ENCODE results near the gene SMAGP.

DNA sequence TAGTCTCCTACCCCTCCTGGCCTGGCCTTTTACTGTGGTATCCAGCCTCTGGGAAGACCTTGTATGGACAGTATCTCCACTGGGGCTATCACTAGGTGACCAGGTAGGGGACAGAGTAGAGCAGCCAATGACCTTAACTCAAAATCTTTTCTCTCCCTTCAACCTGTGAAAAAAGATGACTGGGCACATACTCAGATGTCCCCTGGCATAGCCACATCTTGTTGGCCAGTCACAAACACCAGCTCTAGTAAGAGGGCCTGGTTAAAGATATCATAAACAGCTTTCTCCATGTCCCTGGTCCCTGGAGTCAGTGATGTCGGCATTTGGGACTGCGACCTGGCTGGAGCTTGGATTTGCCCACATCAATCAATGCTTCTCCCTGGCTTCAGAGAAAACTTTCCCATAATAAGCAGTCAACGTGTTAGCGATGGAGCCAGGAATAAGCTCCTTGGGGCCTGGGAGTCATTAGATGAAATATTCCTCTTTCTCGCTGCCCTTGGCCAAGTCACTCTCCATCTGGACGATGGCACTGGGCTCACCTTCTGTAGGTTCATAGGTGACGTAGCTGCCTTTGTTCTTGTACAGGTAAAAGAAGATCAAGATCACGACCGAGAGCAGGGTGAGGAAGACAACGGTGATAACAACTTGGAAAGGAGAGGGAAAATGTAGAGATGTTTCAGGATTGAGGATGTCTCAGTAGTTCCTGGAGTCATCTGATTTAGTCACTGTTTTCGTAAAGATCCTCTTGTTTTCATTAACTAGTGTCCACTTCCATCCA, 24.6 kb downstream of the SMAGP start:
- no peak for TF ChIP-seq SUZ12 (IDR thresholded peaks at IDR 0.05; ENCODE audit: extremely low read depth, insufficient read depth, insufficient read length)
- TF ChIP-seq ZNF274 (IDR thresholded peaks at IDR 0.05; ENCODE audit: low read depth, low read length), result no peak

All from NT2/D1 (cell line).